Measurements from ENCODE around the gene SLC3A2. TPM values are rescaled to one million over a fixed set of nuclear protein-coding genes. Genes with fewer than 3 reads are reported as not detected.

Gene SLC3A2
- total RNA-seq, 1 donor from 2014 or later, result 195 TPM

- DNase-seq (ENCODE audit: low read depth), result peak; percentile 49
Observed at GRCh38 chr11:62909107-62909894, 28.6 kb downstream of the SLC3A2 start.

GRCh38 chr11:62910141-62910882, 29.6 kb downstream of the SLC3A2 start:
- DNase-seq (ENCODE audit: low read depth), result no peak

GRCh38 chr11:62911137-62912130, 30.7 kb downstream of the SLC3A2 start:
- DNase-seq (ENCODE audit: low read depth), result no peak

GRCh38 chr11:62912268-62912667, 31.6 kb downstream of the SLC3A2 start:
- DNase-seq (ENCODE audit: low read depth), result no peak

DNA sequence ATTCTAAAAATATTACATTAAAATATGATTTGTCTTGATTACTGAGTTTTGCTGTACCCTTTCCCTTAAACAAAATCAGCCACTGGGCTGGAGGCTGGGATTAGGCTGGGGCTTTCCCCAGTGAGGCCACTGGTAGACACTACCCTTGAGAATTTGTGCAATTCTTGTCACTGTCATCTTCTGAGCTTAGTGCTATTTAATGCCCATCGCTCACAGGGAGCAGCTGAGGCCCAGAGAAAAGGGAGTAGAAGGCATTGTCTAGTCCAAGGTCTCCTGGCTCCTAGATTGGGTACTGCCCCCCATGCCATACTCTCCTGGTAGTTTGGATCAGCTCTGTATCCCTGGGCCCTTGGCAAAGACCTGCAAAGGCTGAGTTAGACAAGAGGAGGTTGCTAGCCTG, 33.7 kb downstream of the SLC3A2 start:
- DNase-seq (ENCODE audit: low read depth), result no peak

GRCh38 chr11:62917906-62918502, 37.3 kb downstream of the SLC3A2 start:
- no peak for DNase-seq (ENCODE audit: low read depth)

GRCh38 chr11:62918531-62918930, 37.8 kb downstream of the SLC3A2 start:
- DNase-seq (ENCODE audit: low read depth), result no peak

GRCh38 chr11:62919476-62919875, 38.8 kb downstream of the SLC3A2 start:
- no peak for DNase-seq (ENCODE audit: low read depth)

DNA sequence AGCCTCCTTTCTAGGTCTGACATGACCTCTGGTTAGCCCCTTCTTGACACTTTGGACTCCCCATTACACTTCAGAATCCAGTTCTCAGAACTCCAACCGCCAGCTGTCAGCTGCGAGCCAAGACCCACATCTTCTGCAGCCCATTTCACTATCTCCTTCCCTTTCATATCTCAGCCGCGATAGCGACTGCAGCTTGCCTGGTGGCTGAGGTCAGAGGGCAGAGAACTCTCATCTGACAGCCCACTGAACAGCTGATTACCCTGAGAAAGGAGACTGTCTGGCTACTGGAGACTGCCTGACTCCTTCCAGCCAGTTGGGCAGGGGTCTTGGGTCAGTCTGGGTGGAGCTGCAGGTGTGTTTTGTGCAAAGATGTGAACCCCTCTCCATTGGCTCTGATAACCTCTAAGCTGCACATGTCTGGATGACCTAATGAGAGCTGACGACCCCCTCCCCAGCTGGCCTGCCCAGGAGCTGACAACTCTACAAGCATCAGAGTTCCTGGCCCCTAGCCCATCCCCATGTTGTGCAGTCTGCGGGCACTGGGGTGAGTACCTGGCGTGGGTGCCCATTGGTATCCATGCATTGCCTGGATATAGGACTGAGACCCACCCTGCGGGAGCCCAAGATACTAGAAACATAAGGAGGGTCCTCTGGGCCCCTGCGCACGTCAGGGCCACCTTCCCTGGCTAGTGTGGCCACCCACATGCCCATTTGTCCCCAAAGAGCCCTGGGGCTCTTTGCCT, 39.4 kb downstream of the SLC3A2 start:
- no peak for DNase-seq (ENCODE audit: low read depth)

- no peak for DNase-seq (ENCODE audit: low read depth)
Observed at GRCh38 chr11:62921201-62921572, 40.5 kb downstream of the SLC3A2 start, which contains the start of gene CHRM1. Gene CHRM1, minus strand, starts transcription at chr11:62921363. Its CDS starts 10,263 bp downstream, at chr11:62911100.

- peak; percentile 38 for DNase-seq (ENCODE audit: low read depth)
Observed at GRCh38 chr11:62921573-62922188, 41.0 kb downstream of the SLC3A2 start.

DNA sequence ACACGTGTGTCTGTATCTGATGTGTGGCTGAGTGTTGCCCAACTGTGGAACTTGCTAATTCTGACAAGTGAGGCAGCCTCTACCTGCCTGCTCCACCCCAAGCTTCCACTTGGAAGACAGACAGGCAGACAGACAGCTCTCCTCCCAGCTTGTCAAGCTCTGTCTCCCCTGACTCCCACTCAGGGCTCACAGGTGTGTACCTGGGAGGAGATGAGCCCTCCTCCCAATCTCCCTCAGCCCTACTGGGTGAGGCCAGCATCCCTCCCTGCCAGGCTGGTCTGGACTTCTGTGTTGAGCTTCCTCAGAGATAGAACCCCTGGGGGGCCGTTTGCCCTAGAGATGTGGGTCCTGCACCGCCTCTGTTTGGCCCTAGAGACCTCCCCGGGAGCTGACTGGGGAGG, 41.5 kb downstream of the SLC3A2 start:
- no peak for DNase-seq (ENCODE audit: low read depth)

- no peak for DNase-seq (ENCODE audit: low read depth)
Observed at GRCh38 chr11:62922653-62923431, 42.1 kb downstream of the SLC3A2 start.

GRCh38 chr11:62923601-62924411, 43.1 kb downstream of the SLC3A2 start:
- DNase-seq (ENCODE audit: low read depth), result no peak

GRCh38 chr11:62925308-62925707, 44.6 kb downstream of the SLC3A2 start:
- no peak for DNase-seq (ENCODE audit: low read depth)

DNA sequence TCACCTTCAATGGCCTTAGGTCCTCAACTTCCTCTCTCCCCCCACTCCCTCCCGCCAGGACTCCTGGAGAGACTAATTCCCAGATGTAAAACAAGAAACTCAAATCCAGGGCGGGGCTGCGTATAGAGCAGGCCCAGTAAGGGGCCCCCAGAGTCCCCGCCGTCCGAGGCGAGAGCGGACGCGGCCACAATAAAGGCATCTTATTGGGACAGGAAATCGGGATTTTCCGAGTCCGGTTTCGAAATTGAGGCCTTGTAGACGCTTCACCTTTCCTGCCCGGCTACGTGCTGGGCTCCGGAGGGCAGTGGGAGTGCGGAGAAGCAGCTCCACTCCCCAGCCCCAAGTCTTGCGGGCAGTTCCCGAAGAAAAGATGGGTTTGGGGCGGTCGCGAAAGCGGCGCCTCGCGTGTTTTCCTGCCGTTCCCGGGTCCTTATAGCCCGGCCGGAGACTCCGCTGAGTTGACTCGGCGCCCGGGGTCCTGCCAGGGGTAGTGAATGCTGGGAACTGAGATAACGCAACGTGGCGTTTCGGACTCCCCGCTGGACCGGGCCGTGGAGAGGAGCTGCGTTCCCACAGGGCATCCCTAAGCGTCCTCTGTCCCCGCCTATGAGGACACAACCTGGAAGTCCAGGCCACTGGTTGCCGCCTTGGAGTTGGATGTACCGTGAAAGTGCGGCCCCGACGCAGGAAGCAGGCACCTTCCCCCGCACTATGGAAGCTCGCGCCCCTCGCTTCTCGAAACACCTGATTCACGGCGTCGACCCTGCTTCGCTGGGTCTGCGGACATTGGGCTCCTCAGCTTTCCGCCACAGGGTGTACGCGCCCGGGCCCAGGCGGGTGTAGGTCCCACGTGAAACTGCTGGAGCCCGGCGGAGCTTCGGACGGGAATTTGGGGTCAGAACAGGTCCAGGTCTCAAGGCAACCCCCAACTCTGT, 45.3 kb downstream of the SLC3A2 start:
- no peak for DNase-seq (ENCODE audit: low read depth)
